Stimulated activated CD4-positive, alpha-beta T cell treated with anti-CD3 and anti-CD28 coated beads, Interleukin-2, amount 100 ng/mL, for 48 hours (primary cell): ENCODE results near the gene LRRC8E.
"Not testable (repeated sequence)": the region's sequence is repeated elsewhere in the genome, so short reads cannot be mapped to it uniquely, and the experiment has no call there.

Experiments used
- DNase-seq, 2 donors: peaks; one replicate each; pipeline ENCODE4 v3.0.0-alpha.2; 2020

Gene LRRC8E

GRCh38 chr19:7910321-7911161 is 22.2 kb downstream of the LRRC8E start:
- no peak for DNase-seq

GRCh38 chr19:7911508-7912143 is 23.3 kb downstream of the LRRC8E start:
- no peak for DNase-seq

- no peak for DNase-seq
Observed at GRCh38 chr19:7912144-7912696, 23.9 kb downstream of the LRRC8E start.

GRCh38 chr19:7912697-7913564 is 24.6 kb downstream of the LRRC8E start:
- no peak for DNase-seq

- DNase-seq: no peak
Observed at GRCh38 chr19:7913652-7914051, 25.3 kb downstream of the LRRC8E start.

GRCh38 chr19:7914099-7914498 is 25.8 kb downstream of the LRRC8E start:
- DNase-seq: no peak

- DNase-seq: no peak
Observed at GRCh38 chr19:7914598-7915045, 26.3 kb downstream of the LRRC8E start, which contains the start of gene TGFBR3L. TSS of gene TGFBR3L (plus strand) at chr19:7914830.

- DNase-seq: no peak
Observed at GRCh38 chr19:7915250-7916102, 27.2 kb downstream of the LRRC8E start.

GRCh38 chr19:7916103-7916954 is 28.0 kb downstream of the LRRC8E start:
- DNase-seq: peak; percentile 45 to 56

- DNase-seq: no peak
Observed at GRCh38 chr19:7916955-7917266, 28.6 kb downstream of the LRRC8E start.

GRCh38 chr19:7917267-7918061 is 29.2 kb downstream of the LRRC8E start:
- peak in 1 of 2 donors; percentile 53 for DNase-seq

GRCh38 chr19:7918062-7918614 is 29.8 kb downstream of the LRRC8E start:
- not testable (repeated sequence) for DNase-seq

- DNase-seq: no peak
Observed at GRCh38 chr19:7918615-7919421, 30.5 kb downstream of the LRRC8E start.

GRCh38 chr19:7919610-7920518 is 31.6 kb downstream of the LRRC8E start, which contains the start of gene SNAPC2:
TSS of gene SNAPC2 (plus strand) at chr19:7920338. CDS start at chr19:7920367, 29 bp downstream.
- DNase-seq: peak; percentile 95 to 97

GRCh38 chr19:7920519-7921301 is 32.4 kb downstream of the LRRC8E start:
- peak; percentile 99 to 100 for DNase-seq

- no peak for DNase-seq
Observed at GRCh38 chr19:7921302-7921966, 33.1 kb downstream of the LRRC8E start.
